MM.1S (cell line): ENCODE measurements around the gene CNGA1.

ENCODE experiments used
- DNase-seq: peaks from one replicate; pipeline ENCODE4 v3.0.0-alpha.2; 2015
- H2AFZ ChIP-seq: fragments of 300-600 bp; sonication (generic); 2 replicates; pipeline ENCODE4 v1.6.0; 2016; ENCODE audit warnings: antibody characterized with exemption, low read length
- H3F3A ChIP-seq: fragments of 300-600 bp; sonication (generic); 2 replicates; pipeline ENCODE4 v1.6.1; 2016; ENCODE audit warnings: mild to moderate bottlenecking, antibody characterized with exemption, low read length, moderate library complexity, mixed read lengths; ENCODE audit not compliant: insufficient read depth
- H3K27ac ChIP-seq: fragments of 300-600 bp; sonication (generic); 2 replicates; pipeline ENCODE4 v1.5.1; 2016; ENCODE audit warnings: mild to moderate bottlenecking, low read length
- H3K27me3 ChIP-seq: fragments of 300-600 bp; sonication (generic); replicated peaks from 2 replicates; pipeline ENCODE4 v1.6.0; 2016; ENCODE audit warnings: low read length; ENCODE audit not compliant: insufficient read depth
- H3K36me3 ChIP-seq: fragments of 300-600 bp; sonication (generic); replicated peaks from 2 replicates; pipeline ENCODE4 v1.6.1; 2016; ENCODE audit warnings: mild to moderate bottlenecking, low read length, mixed read lengths; ENCODE audit not compliant: insufficient read depth
- H3K4me1 ChIP-seq: fragments of 300-600 bp; sonication (generic); 2 replicates; pipeline ENCODE4 v1.6.1; 2016; ENCODE audit warnings: low read length, mixed read lengths
- H3K4me2 ChIP-seq: fragments of 300-600 bp; sonication (generic); 2 replicates; pipeline ENCODE4 v1.6.0; 2016; ENCODE audit warnings: low read depth, low read length
- H3K4me3 ChIP-seq: fragments of 300-600 bp; sonication (generic); 2 replicates; pipeline ENCODE4 v1.5.1; 2016; ENCODE audit warnings: low read length, mixed read lengths
- H3K79me2 ChIP-seq: fragments of 300-600 bp; sonication (generic); 2 replicates; pipeline ENCODE4 v1.6.1; 2016; ENCODE audit warnings: mixed run types, low read length, mixed read lengths
- H3K9ac ChIP-seq: fragments of 300-600 bp; sonication (generic); 2 replicates; pipeline ENCODE4 v1.6.1; 2016; ENCODE audit warnings: low read length, mixed read lengths
- H3K9me2 ChIP-seq: fragments of 300-600 bp; sonication (generic); replicated peaks from 2 replicates; pipeline ENCODE4 v1.6.1; 2016; ENCODE audit warnings: mild to moderate bottlenecking, low read length, mixed read lengths; ENCODE audit not compliant: insufficient read depth
- H3K9me3 ChIP-seq: fragments of 300-600 bp; sonication (generic); replicated peaks from 2 replicates; pipeline ENCODE4 v1.6.1; 2016; ENCODE audit warnings: mild to moderate bottlenecking, low read length, mixed read lengths; ENCODE audit not compliant: insufficient read depth
- H4K20me1 ChIP-seq: fragments of 300-600 bp; sonication (generic); 2 replicates; pipeline ENCODE4 v1.6.1; 2016; ENCODE audit warnings: mild to moderate bottlenecking, low read length, moderate library complexity, mixed read lengths; ENCODE audit not compliant: insufficient read depth
- EZH2 ChIP-seq: fragments of 300-600 bp; sonication (generic); optimal IDR thresholded peaks from 2 replicates; pipeline ENCODE3; 2017; ENCODE audit warnings: low read depth, mild to moderate bottlenecking, antibody characterized with exemption, low read length, mixed read lengths
- EZH2phosphoT487 ChIP-seq: fragments of 300-600 bp; sonication (generic); IDR thresholded peaks from 2 replicates; pipeline ENCODE4 v1.6.1; 2018; ENCODE audit warnings: antibody characterized with exemption, low read length
- TF ChIP-seq, protein P1 (sequence below): fragments of 300-600 bp; sonication (generic); IDR thresholded peaks from 2 replicates; pipeline ENCODE4 v1.5.1; 2016; ENCODE audit warnings: antibody characterized with exemption, low read length, mixed read lengths

CNGA1 gene

DNA sequence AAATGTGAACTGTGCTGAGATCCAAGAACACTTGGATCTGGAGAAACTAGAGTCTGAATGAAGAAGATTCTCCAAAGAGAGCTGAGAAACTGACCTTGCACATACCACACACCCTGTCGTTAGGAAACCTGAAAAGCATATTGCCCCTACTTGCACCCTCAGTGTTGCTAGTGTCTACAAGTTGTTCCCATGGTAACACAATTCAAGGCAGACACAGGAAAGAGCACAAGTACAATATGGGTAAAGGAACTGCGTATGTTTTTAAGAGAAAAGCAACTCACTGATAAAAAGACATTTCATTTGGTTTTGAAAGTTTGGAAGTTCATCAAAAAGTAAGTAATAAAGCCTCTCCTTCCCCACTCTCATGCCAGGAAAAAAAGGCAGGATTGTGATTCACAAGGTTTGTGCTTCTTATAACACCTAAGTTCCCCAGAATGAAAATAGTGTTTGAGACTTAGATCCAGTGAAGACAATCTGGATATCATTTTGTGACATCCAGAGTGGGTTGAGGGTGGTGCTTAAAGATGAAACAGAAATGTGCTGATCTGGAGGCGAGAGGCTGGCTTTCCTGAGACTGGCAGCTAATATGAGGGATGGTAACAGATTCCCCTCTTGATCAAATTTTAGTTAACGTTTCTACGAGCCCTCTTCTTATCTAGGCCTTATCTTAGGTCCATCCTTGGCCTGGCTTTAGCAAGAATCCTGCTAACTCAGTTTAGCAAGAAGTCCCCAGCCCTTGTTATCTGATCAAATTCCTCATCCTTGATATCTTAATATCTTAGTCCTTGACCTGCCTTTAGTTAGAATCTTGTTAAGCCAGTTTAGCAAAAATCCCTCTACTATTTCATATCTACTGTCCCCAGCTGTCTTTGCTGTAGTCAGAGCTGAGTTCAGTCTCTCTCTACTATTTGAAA lies 42.4 kb upstream of the CNGA1 start:
- Histone ChIP-seq H3K9me2 (no peaks in the 10 kb centered on the region), H2AFZ (no peak overlapping the region), H3F3A (no peaks in the 10 kb centered on the region), H4K20me1 (no peaks in the 10 kb centered on the region), H3K27ac (no peak overlapping the region), H3K79me2 (no peaks in the 10 kb centered on the region), H3K36me3 (no peaks in the 10 kb centered on the region), H3K4me1 (no peaks in the 10 kb centered on the region), H3K27me3 (no peaks in the 10 kb centered on the region), H3K9ac (no peak overlapping the region), H3K4me2 (no peak overlapping the region), H3K9me3 (no peaks in the 10 kb centered on the region), H3K4me3 (no peak overlapping the region)
- DNase-seq = no peak
- no peak for TF ChIP-seq EZH2
- TF ChIP-seq, protein P1, sequence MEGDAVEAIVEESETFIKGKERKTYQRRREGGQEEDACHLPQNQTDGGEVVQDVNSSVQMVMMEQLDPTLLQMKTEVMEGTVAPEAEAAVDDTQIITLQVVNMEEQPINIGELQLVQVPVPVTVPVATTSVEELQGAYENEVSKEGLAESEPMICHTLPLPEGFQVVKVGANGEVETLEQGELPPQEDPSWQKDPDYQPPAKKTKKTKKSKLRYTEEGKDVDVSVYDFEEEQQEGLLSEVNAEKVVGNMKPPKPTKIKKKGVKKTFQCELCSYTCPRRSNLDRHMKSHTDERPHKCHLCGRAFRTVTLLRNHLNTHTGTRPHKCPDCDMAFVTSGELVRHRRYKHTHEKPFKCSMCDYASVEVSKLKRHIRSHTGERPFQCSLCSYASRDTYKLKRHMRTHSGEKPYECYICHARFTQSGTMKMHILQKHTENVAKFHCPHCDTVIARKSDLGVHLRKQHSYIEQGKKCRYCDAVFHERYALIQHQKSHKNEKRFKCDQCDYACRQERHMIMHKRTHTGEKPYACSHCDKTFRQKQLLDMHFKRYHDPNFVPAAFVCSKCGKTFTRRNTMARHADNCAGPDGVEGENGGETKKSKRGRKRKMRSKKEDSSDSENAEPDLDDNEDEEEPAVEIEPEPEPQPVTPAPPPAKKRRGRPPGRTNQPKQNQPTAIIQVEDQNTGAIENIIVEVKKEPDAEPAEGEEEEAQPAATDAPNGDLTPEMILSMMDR = no peak
- TF ChIP-seq EZH2phosphoT487 = no peak

DNA sequence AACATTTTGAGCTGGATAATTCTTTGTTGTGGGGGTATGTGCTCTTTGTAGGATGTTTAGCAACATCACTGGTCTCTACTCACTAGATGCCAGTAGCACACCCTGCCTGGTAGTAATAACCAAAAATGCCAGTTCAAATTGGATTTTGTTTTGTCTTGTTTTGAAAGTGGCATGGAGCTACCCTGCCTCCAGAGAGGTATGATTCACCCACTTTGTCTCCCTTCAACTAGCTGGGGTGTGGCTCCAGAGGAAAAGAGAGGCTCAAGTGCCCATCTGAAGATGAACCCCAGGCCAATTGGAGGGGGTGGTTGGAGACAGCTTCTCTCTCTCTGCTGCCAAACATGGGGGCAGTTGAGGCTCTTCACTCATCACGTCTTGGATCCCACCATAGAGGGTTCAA lies 34.6 kb upstream of the CNGA1 start:
- H3K4me3 ChIP-seq = no peak overlapping the region
- DNase-seq = no peak
- H3K27ac ChIP-seq = no peak overlapping the region
- H3F3A ChIP-seq = no peaks in the 10 kb centered on the region; the same call in 1 of the 2 replicates
- no peak overlapping the region for H3K4me2 ChIP-seq
- TF ChIP-seq EZH2 = no peak
- TF ChIP-seq EZH2phosphoT487 = no peak
- TF ChIP-seq, protein P1 = no peak
- no peak overlapping the region for H3K9ac ChIP-seq
- H3K27me3 ChIP-seq = peaks cover 57% of the 10 kb centered on the region
- no peaks in the 10 kb centered on the region for H3K9me3 ChIP-seq
- no peaks in the 10 kb centered on the region for H3K79me2 ChIP-seq
- H4K20me1 ChIP-seq = 0 out of 2 replicates have a peak, but pooled peaks cover 10% of the 10 kb centered on the region
- no peak overlapping the region for H2AFZ ChIP-seq
- H3K36me3 ChIP-seq = no peaks in the 10 kb centered on the region
- H3K4me1 ChIP-seq = peaks cover 3% of the 10 kb centered on the region; the same call in 1 of the 2 replicates
- H3K9me2 ChIP-seq = no peaks in the 10 kb centered on the region

DNA sequence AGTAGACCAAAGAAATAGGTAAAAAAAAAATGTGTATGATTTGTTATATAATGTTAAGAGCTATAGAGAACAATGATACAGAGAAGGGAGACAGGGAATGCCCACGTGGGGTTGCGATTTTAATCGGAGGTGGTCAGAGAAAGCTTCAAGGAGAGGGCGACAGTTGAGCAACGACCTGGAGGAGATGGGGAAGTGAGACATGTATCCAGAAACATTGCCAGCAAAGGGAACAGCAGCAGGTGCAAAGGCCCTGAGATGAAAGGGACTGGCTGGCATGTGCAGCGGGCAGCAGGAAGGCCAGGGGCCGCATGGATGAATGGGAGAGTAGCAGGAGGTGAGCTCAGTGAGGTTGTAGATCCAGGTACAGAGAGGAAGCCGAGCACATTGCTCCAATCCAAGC lies 33.0 kb upstream of the CNGA1 start:
- Histone ChIP-seq H3F3A (no peaks in the 10 kb centered on the region; the same call in 1 of the 2 replicates), H3K4me1 (peaks cover 3% of the 10 kb centered on the region; the same call in 1 of the 2 replicates), H3K27me3 (peaks cover 73% of the 10 kb centered on the region), H3K36me3 (no peaks in the 10 kb centered on the region), H2AFZ (no peak overlapping the region), H4K20me1 (0 out of 2 replicates have a peak, but pooled peaks cover 10% of the 10 kb centered on the region), H3K27ac (no peak overlapping the region), H3K9me3 (no peaks in the 10 kb centered on the region), H3K4me3 (no peak overlapping the region), H3K9me2 (no peaks in the 10 kb centered on the region), H3K79me2 (no peaks in the 10 kb centered on the region), H3K4me2 (no peak overlapping the region), H3K9ac (no peak overlapping the region)
- TF ChIP-seq EZH2 = no peak
- TF ChIP-seq, protein P1 = no peak
- no peak for TF ChIP-seq EZH2phosphoT487
- no peak for DNase-seq
